Astrocyte (in vitro differentiated cells and primary cell): ENCODE results near the gene MYOG. TPM values are rescaled to one million over a fixed set of nuclear protein-coding genes. Genes with fewer than 3 reads are reported as not detected.

ENCODE experiments used
- DNase-seq: peaks from one replicate; pipeline ENCODE4 v3.0.0-alpha.2; 2010; ENCODE audit warnings: low read depth
- FAIRE-seq: peaks from 2 replicates; lab custom pipeline; 2011; peaks lifted over from hg19 to GRCh38; lab: Jason Lieb, UNC
- H2AFZ ChIP-seq: 2 replicates; pipeline ENCODE4 v1.6.0; 2012; ENCODE audit warnings: low read depth, low read length, inconsistent platforms
- H3K27ac ChIP-seq: 2 replicates; pipeline ENCODE4 v1.5.1; 2011; ENCODE audit warnings: low read depth, low read length, inconsistent platforms
- H3K27me3 ChIP-seq: 2 replicates; pipeline ENCODE4 v1.6.0; 2011; ENCODE audit warnings: low read length, inconsistent platforms; ENCODE audit not compliant: insufficient read depth
- H3K36me3 ChIP-seq: 2 replicates; pipeline ENCODE4 v1.5.1; 2011; ENCODE audit warnings: low read length, inconsistent platforms; ENCODE audit not compliant: insufficient read depth
- H3K4me1 ChIP-seq: 2 replicates; pipeline ENCODE4 v1.5.1; 2011; ENCODE audit warnings: low read length, inconsistent platforms; ENCODE audit not compliant: insufficient read depth
- H3K4me2 ChIP-seq: 2 replicates; pipeline ENCODE4 v1.6.0; 2012; ENCODE audit warnings: low read length, inconsistent platforms
- H3K4me3 ChIP-seq: 2 replicates; pipeline ENCODE4 v1.5.1; 2011; ENCODE audit warnings: low read depth, mild to moderate bottlenecking, low read length, inconsistent platforms; ENCODE audit not compliant: insufficient read depth
- H3K79me2 ChIP-seq: 2 replicates; pipeline ENCODE4 v1.6.0; 2012; ENCODE audit warnings: mild to moderate bottlenecking, low read length, inconsistent platforms; ENCODE audit not compliant: insufficient read depth
- H3K9ac ChIP-seq: 2 replicates; pipeline ENCODE4 v1.6.0; 2012; ENCODE audit warnings: mild to moderate bottlenecking, low read length, inconsistent platforms
- H3K9me3 ChIP-seq: 2 replicates; pipeline ENCODE4 v1.5.1; 2012; ENCODE audit warnings: low read depth, mild to moderate bottlenecking, low read length, inconsistent platforms; ENCODE audit not compliant: insufficient read depth
- H4K20me1 ChIP-seq: 2 replicates; pipeline ENCODE4 v1.6.0; 2012; ENCODE audit warnings: low read length, inconsistent platforms; ENCODE audit not compliant: insufficient read depth
- H3K27ac Mint-ChIP-seq: one replicate; pipeline ENCODE4 v1.8.0; 2021; ENCODE audit warnings: mild to moderate bottlenecking, mixed read lengths; ENCODE audit not compliant: unreplicated experiment
- H3K27me3 Mint-ChIP-seq: one replicate; pipeline ENCODE4 v1.8.0; 2021; ENCODE audit warnings: low read depth, mixed read lengths; ENCODE audit not compliant: unreplicated experiment
- H3K36me3 Mint-ChIP-seq: one replicate; pipeline ENCODE4 v1.8.0; 2021; ENCODE audit warnings: low read depth, mixed read lengths; ENCODE audit not compliant: unreplicated experiment
- H3K4me1 Mint-ChIP-seq: one replicate; pipeline ENCODE4 v1.8.0; 2021; ENCODE audit warnings: low read depth, mixed read lengths; ENCODE audit not compliant: unreplicated experiment
- H3K4me3 Mint-ChIP-seq: one replicate; pipeline ENCODE4 v1.8.0; 2021; ENCODE audit warnings: mild to moderate bottlenecking, moderate library complexity, mixed read lengths; ENCODE audit not compliant: unreplicated experiment
- H3K9me3 Mint-ChIP-seq: one replicate; pipeline ENCODE4 v1.8.0; 2021; ENCODE audit warnings: mild to moderate bottlenecking, mixed read lengths; ENCODE audit not compliant: unreplicated experiment
- EZH2 ChIP-seq: IDR thresholded peaks from 2 replicates; pipeline ENCODE4 v1.6.1; 2012; ENCODE audit warnings: mild to moderate bottlenecking, low read length, inconsistent platforms; ENCODE audit not compliant: insufficient read depth
- total RNA-seq: library from RNA; stranded (reverse); gene quantifications from 2 replicates; pipeline ENCODE4 v1.2.1, GENCODE V29; 2021
- TF ChIP-seq, protein P1 (sequence below): IDR thresholded peaks from 2 replicates; pipeline ENCODE4 v1.5.1; 2011; ENCODE audit warnings: low read depth, mild to moderate bottlenecking, inconsistent platforms, low read length, moderate library complexity; ENCODE audit not compliant: insufficient read depth

The MYOG gene
- total RNA-seq, 1 donor from 2014 or later: not detected

DNA sequence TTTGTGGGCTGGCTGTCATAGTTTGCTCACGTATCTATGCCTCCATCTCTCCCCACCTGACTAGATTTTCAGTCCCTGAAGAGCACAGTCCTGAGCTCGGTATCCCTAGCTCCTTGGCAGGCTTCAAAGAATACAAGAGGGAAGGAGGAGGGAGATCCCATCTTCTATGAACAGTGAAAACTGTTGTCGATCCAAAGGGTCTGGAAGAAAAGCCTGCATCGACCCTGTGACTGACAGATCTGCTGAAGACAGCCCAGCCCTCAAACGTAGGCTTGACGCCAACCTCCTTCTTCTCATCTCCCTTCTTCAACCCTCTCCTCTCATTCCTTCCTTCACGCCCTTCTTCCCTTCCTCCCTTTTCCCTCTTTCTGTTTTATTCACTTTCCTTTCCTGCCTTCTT lies 28.4 kb upstream of the MYOG start:
- peaks cover 1% of the 10 kb centered on the region for H3K9me3 Mint-ChIP-seq
- H3K27me3 ChIP-seq: peaks cover 67% of the 10 kb centered on the region
- H2AFZ ChIP-seq: no peak overlapping the region
- no peak overlapping the region for H3K27ac Mint-ChIP-seq
- H3K4me3 ChIP-seq: no peak overlapping the region
- DNase-seq (no peak), FAIRE-seq (no peak)
- H3K79me2 ChIP-seq: no peaks in the 10 kb centered on the region
- no peaks in the 10 kb centered on the region for H3K4me1 ChIP-seq
- H3K9me3 ChIP-seq: no peaks in the 10 kb centered on the region
- no peak overlapping the region for H3K9ac ChIP-seq
- H3K36me3 Mint-ChIP-seq: no peaks in the 10 kb centered on the region
- no peaks in the 10 kb centered on the region for H3K4me1 Mint-ChIP-seq
- no peaks in the 10 kb centered on the region for H4K20me1 ChIP-seq
- no peak for TF ChIP-seq EZH2
- TF ChIP-seq, protein P1, sequence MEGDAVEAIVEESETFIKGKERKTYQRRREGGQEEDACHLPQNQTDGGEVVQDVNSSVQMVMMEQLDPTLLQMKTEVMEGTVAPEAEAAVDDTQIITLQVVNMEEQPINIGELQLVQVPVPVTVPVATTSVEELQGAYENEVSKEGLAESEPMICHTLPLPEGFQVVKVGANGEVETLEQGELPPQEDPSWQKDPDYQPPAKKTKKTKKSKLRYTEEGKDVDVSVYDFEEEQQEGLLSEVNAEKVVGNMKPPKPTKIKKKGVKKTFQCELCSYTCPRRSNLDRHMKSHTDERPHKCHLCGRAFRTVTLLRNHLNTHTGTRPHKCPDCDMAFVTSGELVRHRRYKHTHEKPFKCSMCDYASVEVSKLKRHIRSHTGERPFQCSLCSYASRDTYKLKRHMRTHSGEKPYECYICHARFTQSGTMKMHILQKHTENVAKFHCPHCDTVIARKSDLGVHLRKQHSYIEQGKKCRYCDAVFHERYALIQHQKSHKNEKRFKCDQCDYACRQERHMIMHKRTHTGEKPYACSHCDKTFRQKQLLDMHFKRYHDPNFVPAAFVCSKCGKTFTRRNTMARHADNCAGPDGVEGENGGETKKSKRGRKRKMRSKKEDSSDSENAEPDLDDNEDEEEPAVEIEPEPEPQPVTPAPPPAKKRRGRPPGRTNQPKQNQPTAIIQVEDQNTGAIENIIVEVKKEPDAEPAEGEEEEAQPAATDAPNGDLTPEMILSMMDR: no peak
- peaks cover 47% of the 10 kb centered on the region for H3K27me3 Mint-ChIP-seq
- no peaks in the 10 kb centered on the region for H3K36me3 ChIP-seq
- H3K4me3 Mint-ChIP-seq: no peak overlapping the region
- no peak overlapping the region for H3K27ac ChIP-seq
- H3K4me2 ChIP-seq: no peak overlapping the region

DNA sequence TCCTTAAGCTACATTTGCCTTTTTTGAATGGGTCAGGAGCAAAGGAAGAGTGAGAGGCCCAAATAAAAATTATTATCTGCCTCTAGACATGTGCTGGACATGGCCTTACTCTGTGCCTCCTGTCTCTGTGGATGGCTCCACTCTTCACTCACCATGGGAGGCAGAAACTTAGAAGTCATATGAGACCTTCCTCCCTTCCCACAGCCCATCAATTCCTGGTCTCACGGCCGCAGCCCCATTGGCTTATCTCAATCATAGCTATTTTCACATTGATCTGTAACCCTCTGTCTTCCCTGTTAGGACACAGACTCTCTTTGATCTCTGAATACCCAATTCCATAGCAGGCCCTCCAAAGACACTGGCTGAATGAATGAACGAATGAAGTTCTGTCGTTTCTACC lies 27.5 kb upstream of the MYOG start:
- Mint-ChIP-seq H3K27me3 (peaks cover 45% of the 10 kb centered on the region), H3K27ac (no peak overlapping the region), H3K4me1 (no peaks in the 10 kb centered on the region), H3K36me3 (no peaks in the 10 kb centered on the region), H3K4me3 (no peak overlapping the region), H3K9me3 (peaks cover 1% of the 10 kb centered on the region)
- Histone ChIP-seq H3K4me2 (no peak overlapping the region), H3K4me1 (no peaks in the 10 kb centered on the region), H2AFZ (no peak overlapping the region), H3K9ac (no peak overlapping the region), H3K27ac (no peak overlapping the region), H3K36me3 (no peaks in the 10 kb centered on the region), H3K9me3 (no peaks in the 10 kb centered on the region), H4K20me1 (no peaks in the 10 kb centered on the region), H3K79me2 (no peaks in the 10 kb centered on the region), H3K27me3 (peaks cover 65% of the 10 kb centered on the region), H3K4me3 (no peak overlapping the region)
- TF ChIP-seq EZH2: no peak
- TF ChIP-seq, protein P1: no peak
- DNase-seq: no peak
- no peak for FAIRE-seq

DNA sequence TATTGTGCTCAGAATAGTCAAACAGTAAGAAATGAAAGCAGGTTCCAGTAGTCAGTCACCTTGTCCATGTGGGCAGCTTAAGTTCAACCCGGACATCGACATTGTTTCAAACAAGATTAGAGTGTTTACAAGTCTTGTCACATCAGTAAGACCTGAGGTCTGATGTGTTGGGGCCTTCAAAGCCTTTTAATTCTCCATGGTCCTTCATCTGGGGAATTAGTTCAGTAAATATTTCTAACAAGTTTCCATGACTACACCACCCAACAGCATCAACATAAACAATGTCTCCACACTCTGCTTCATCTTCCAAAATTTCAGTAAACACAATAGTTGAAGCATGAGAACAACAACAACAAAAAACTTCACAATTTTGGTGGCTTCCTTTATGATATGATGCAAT lies 26.7 kb upstream of the MYOG start:
- H3K36me3 Mint-ChIP-seq: no peaks in the 10 kb centered on the region
- Histone ChIP-seq H3K9me3 (no peaks in the 10 kb centered on the region), H3K27me3 (peaks cover 67% of the 10 kb centered on the region), H3K4me1 (no peaks in the 10 kb centered on the region), H3K27ac (no peak overlapping the region), H3K36me3 (no peaks in the 10 kb centered on the region), H3K79me2 (no peaks in the 10 kb centered on the region), H3K9ac (no peak overlapping the region), H4K20me1 (no peaks in the 10 kb centered on the region), H2AFZ (no peak overlapping the region), H3K4me3 (no peak overlapping the region), H3K4me2 (no peak overlapping the region)
- H3K9me3 Mint-ChIP-seq: peaks cover 1% of the 10 kb centered on the region
- no peak overlapping the region for H3K4me3 Mint-ChIP-seq
- H3K27ac Mint-ChIP-seq: no peak overlapping the region
- H3K27me3 Mint-ChIP-seq: peaks cover 44% of the 10 kb centered on the region
- DNase-seq (no peak), FAIRE-seq (no peak)
- no peaks in the 10 kb centered on the region for H3K4me1 Mint-ChIP-seq
- TF ChIP-seq, protein P1: no peak
- TF ChIP-seq EZH2: no peak
